Stomach smooth muscle (tissue), 2 donors: ENCODE results near the gene WNT7B.

Source experiments
- H3K27ac ChIP-seq: one replicate; pipeline ENCODE4 v1.7.0; 2013; ENCODE audit warnings: mild to moderate bottlenecking, low read length, inconsistent platforms
- H3K27me3 ChIP-seq, 2 donors: one replicate each; pipeline ENCODE4 v1.7.0; 2013; ENCODE audit warnings: low read length in 2 of 2; ENCODE audit not compliant: insufficient read depth in 2 of 2, control insufficient read depth in 1 of 2
- H3K36me3 ChIP-seq, 2 donors: one replicate each; pipeline ENCODE4 v1.7.0; 2013; ENCODE audit warnings: low read length in 2 of 2; ENCODE audit not compliant: control insufficient read depth in 2 of 2, insufficient read depth in 2 of 2
- H3K4me1 ChIP-seq: one replicate; pipeline ENCODE4 v1.7.0; 2013; ENCODE audit warnings: low read length; ENCODE audit not compliant: control insufficient read depth, insufficient read depth
- H3K4me3 ChIP-seq, 2 donors: one replicate each; pipeline ENCODE4 v1.7.0; 2013; ENCODE audit warnings: low read length in 2 of 2
- H3K9ac ChIP-seq, 2 donors: one replicate each; pipeline ENCODE4 v1.7.0; 2013; ENCODE audit warnings: low read length in 2 of 2, mild to moderate bottlenecking in 1 of 2
- H3K9me3 ChIP-seq, 2 donors: one replicate each; pipeline ENCODE4 v1.7.0; 2013; ENCODE audit warnings: low read length in 2 of 2; ENCODE audit not compliant: control insufficient read depth in 2 of 2
- donor health status: healthy.
- donor health status: Pancreatic carcinoma.

Gene WNT7B

DNA sequence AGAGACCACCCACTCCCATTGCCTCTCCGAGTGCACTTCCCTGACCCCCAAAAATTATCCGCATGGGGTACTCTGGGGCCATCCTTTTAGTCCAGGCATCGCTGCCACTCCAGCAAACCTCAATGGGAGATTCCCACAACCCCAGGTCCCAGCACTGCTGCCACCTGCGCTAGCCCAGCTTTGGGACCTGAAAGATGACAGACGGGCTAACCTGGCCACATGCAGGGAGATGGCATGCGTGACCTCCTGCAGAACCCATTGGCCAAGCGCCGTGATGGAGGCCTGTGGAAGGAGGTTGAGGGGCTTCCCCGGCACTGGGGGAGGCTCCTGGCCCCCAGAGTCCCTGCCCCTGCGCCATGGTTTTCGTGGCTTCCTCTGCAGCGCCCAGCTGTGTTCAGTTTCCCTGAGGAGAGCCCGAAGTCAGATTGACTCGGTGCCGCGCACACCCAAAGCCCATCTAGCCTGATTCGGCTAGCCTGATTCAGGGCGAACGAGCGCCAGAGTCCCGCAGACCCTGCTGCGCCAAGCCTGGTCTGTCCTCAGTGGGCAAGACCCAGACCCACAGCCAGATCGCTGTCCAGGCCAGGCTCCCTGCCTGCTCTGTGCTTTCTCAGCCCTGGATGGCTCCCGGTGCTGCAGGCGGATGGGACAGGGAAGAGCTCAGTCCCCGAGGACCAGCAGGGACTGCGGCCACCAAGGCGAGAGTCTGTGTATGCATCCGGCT is 751 bp upstream of the WNT7B start:
- peaks cover 54 to 60% of the 10 kb centered on the region in 2 donors for H3K27me3 ChIP-seq
- no peaks in the 10 kb centered on the region for H3K36me3 ChIP-seq
- no peak overlapping the region for H3K27ac ChIP-seq
- H3K4me1 ChIP-seq, result peaks cover 31% of the 10 kb centered on the region
- no peak overlapping the region for H3K4me3 ChIP-seq
- no peak overlapping the region for H3K9ac ChIP-seq
- no peaks in the 10 kb centered on the region for H3K9me3 ChIP-seq

DNA sequence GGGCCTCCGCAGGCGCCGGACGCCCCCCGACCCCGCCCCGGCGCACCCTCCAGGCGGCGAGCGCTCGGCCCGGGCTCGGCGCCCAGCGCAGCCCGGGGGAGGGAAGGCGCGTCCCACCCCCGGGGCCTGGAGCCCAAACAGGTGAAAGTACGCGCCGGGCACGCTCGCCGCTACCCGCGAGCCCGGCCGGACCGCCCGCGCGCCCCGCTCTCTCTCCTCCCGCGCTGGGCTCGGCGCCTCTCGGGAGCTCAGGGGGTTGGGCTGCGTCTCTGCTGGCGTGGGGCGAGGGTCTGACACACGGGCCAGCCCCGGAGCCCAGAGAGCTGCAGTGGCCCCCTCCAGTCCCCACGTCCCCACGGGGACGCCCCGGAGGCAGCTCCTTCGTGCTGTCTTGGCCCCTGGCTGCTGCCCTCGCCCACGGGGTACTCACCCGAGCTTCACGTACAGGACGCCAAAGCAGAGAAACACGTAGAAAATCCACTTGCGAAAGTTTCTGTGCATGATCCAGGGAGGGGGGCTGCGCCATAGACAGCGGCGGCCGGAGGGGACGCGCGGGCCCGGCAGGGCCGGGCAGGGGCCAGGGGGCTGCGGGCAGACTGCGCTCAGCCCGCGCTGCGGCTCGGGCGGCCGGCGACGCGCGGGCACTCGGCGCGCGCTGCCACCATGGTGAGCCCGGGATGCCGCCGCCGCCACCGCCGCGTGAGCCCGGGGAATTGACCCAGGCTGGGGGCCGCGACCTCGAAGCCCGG is 534 bp downstream of the WNT7B start:
- H3K27ac ChIP-seq, result no peak overlapping the region
- H3K9ac ChIP-seq, result no peak overlapping the region
- H3K4me1 ChIP-seq, result peaks cover 34% of the 10 kb centered on the region
- H3K4me3 ChIP-seq, result peak overlapping the region in 1 of 2 donors; percentile 57
- no peaks in the 10 kb centered on the region for H3K36me3 ChIP-seq
- H3K27me3 ChIP-seq, result peaks cover 60 to 68% of the 10 kb centered on the region in 2 donors
- no peaks in the 10 kb centered on the region for H3K9me3 ChIP-seq

- peaks cover 62 to 77% of the 10 kb centered on the region in 2 donors for H3K27me3 ChIP-seq
- H3K4me1 ChIP-seq, result peaks cover 40% of the 10 kb centered on the region
- peak overlapping the region in 1 of 2 donors; percentile 40 for H3K4me3 ChIP-seq
- no peak overlapping the region for H3K9ac ChIP-seq
- no peak overlapping the region for H3K27ac ChIP-seq
- no peaks in the 10 kb centered on the region for H3K36me3 ChIP-seq
- H3K9me3 ChIP-seq, result no peaks in the 10 kb centered on the region
These were observed 1.5 kb downstream of the WNT7B start for GRCh38 chr22:45975164-45976161.

GRCh38 chr22:45974498-45974897 is 2.5 kb downstream of the WNT7B start:
- Histone ChIP-seq H3K36me3 (no peaks in the 10 kb centered on the region), H3K27me3 (peaks cover 58 to 86% of the 10 kb centered on the region in 2 donors), H3K4me3 (no peak overlapping the region), H3K9ac (no peak overlapping the region), H3K27ac (no peak overlapping the region), H3K9me3 (no peaks in the 10 kb centered on the region), H3K4me1 (peaks cover 40% of the 10 kb centered on the region)

DNA sequence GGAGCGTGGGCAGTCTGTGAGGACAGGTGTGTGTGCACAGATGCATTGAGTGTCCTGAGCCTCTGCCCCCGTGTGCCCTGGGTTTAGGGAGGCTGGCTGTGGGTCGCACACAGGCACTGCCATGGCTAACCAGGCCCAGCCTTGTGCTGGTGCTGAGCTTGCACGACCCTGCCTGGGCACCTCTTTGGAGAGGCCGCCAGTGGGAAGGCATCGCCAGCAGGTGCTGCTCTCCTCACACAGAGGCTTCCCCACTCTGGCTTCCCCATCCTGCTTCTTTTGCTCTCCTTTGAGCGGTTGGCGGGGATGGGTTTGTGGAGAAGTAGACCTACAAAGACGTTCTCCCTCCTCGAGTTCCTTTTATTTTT is 4.1 kb downstream of the WNT7B start:
- Histone ChIP-seq H3K9me3 (no peaks in the 10 kb centered on the region), H3K27ac (no peak overlapping the region), H3K9ac (no peak overlapping the region), H3K4me1 (peaks cover 24% of the 10 kb centered on the region), H3K4me3 (no peak overlapping the region), H3K27me3 (peaks cover 57 to 87% of the 10 kb centered on the region in 2 donors), H3K36me3 (no peaks in the 10 kb centered on the region)

- no peak overlapping the region for H3K9ac ChIP-seq
- peaks cover 24% of the 10 kb centered on the region for H3K4me1 ChIP-seq
- H3K4me3 ChIP-seq, result no peak overlapping the region
- H3K36me3 ChIP-seq, result no peaks in the 10 kb centered on the region
- H3K27me3 ChIP-seq, result peaks cover 55 to 84% of the 10 kb centered on the region in 2 donors
- H3K27ac ChIP-seq, result no peak overlapping the region
- no peaks in the 10 kb centered on the region for H3K9me3 ChIP-seq
These were observed 4.7 kb downstream of the WNT7B start for GRCh38 chr22:45972091-45972888.

DNA sequence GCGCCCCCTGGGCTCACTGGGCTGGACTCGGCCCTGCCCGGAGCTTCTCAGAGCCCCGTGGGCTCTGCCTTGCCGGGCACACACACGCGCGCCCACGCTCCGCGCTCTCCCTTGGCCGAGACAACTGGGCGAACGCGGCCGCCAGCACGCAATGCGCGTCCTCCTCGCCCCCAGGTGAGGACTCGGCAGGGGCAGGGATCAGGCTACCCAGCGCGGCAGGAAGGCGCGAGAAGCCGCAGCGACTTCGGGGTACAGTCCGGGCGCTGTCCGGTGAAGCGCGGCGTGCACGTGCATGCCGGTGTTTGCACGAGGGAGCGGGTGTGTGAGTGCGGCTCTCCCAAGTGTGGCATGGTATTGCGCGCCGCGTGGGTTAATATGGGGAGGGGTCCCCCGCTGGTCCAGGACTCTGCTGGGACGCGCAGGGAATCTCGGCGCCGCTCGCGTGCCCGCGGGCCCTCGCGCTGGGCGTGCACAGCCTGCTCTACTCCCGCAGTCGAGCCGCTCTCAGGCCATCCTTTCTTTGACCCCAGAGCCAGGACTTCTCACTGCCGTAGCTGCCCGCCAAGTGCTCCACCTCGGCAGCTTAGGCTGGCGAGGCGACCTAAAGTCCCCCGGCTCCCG is 5.4 kb downstream of the WNT7B start:
- H3K4me1 ChIP-seq, result peaks cover 21% of the 10 kb centered on the region
- no peaks in the 10 kb centered on the region for H3K36me3 ChIP-seq
- no peak overlapping the region for H3K9ac ChIP-seq
- H3K27me3 ChIP-seq, result peaks cover 57 to 81% of the 10 kb centered on the region in 2 donors
- H3K9me3 ChIP-seq, result no peaks in the 10 kb centered on the region
- H3K27ac ChIP-seq, result no peak overlapping the region
- H3K4me3 ChIP-seq, result peak overlapping the region; percentile 36 to 58

DNA sequence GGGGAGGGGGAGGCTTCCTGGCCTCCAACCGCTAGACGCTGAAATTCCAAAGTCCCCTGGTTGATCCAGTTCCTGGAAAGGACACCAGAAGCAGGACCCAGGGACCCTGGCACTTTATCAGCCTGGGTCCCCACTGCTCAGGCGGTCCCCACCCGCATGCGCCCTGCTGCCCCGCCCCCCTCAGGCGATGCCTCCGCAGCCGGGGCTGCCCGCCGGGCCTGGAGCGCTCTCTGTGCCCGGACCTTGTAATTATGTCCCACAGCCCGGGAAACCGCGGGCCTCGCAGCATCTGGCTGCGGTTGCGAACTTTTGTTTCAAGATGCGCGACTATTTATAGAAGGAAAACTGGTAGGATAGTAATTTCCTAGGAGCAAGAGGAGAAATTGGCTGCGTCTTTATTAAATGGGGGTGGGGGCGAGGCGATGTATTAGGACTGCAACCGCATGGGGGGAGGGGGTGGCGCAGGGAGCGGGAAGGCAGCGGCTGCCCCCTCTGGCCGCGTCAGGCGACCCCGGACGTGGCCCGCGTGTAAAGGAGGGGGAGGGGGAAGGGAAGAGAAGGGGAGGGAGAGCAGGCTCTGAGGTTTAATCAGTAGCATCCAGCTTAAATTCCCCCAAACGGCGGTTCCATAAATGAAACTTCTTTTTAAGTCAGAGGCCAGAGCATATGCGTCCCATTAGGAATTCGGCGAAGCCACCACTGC is 6.1 kb downstream of the WNT7B start:
- Histone ChIP-seq H3K36me3 (no peaks in the 10 kb centered on the region), H3K4me3 (peak overlapping the region; percentile 36 to 58), H3K9ac (no peak overlapping the region), H3K27me3 (peaks cover 56 to 77% of the 10 kb centered on the region in 2 donors), H3K27ac (no peak overlapping the region), H3K4me1 (peaks cover 16% of the 10 kb centered on the region), H3K9me3 (no peaks in the 10 kb centered on the region)

DNA sequence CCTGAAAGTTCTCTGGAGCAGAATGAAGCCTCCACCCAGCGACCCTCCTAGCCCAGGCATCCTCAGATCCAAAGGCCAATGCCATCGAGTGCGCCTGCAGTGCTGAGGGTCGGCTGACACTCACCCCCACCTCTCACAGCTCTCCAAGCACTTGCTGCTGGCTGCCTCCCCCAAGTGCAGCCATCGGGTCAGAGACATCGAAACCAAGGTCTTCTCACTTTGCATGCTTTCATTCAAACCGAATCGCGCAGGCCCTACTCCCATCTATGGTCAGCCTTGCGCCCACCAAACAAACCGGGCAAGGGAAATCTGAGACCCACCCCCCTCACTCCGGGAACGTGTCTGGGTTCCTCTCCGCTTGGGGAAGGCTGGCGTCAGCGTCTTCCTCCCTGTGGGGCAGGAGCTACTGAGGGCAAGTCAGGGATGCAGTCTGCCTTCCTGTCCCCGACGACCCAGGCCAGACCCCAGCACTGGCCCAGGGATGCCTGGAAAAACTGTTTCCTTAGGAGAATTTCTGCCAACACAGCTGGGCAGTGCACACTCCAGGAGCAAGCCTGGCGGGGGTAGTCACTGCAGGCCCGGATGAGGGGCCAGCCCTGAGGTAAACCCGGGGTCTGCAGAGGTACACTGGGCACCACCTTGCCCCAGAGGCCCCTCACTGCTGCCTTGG is 7.0 kb downstream of the WNT7B start:
- Histone ChIP-seq H3K27ac (no peak overlapping the region), H3K4me3 (no peak overlapping the region), H3K9me3 (no peaks in the 10 kb centered on the region), H3K36me3 (no peaks in the 10 kb centered on the region), H3K4me1 (peaks cover 9% of the 10 kb centered on the region), H3K9ac (no peak overlapping the region), H3K27me3 (peaks cover 54 to 72% of the 10 kb centered on the region in 2 donors)
